IPS-NIHi7 (cell line): Measurements from ENCODE around the gene NCOA4.
A peak's percentile ranks its signal among the peaks of the same experiment; 100 is the strongest.
"Not testable (repeated sequence)": the region's sequence is repeated elsewhere in the genome, so short reads cannot be mapped to it uniquely, and the experiment has no call there.

ENCODE experiments used
- DNase-seq: peaks from one replicate; pipeline ENCODE4 v3.0.0; 2012; ENCODE audit warnings: mixed read lengths; ENCODE audit errors: extremely low spot score

The NCOA4 gene

DNA sequence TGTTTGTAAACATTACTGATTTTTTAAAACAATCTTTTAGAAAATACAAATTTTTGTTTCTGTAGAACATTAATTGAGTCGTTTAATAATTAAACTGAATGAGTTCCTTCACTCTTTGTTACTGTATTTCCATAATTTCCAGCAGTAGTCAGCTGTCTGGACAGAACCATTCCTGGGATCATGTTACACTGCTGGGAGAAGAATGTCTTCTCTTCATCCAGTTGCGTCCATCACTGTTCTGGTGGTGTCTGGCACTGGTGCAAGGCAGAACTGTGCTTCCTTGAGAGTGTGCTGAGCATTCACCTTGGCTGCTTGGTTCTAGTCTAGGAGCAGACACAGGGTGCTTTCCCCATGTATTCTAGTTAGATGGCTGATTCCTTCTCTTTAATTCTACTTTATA, 46.0 kb downstream of the NCOA4 start:
- DNase-seq = not testable (repeated sequence)

DNA sequence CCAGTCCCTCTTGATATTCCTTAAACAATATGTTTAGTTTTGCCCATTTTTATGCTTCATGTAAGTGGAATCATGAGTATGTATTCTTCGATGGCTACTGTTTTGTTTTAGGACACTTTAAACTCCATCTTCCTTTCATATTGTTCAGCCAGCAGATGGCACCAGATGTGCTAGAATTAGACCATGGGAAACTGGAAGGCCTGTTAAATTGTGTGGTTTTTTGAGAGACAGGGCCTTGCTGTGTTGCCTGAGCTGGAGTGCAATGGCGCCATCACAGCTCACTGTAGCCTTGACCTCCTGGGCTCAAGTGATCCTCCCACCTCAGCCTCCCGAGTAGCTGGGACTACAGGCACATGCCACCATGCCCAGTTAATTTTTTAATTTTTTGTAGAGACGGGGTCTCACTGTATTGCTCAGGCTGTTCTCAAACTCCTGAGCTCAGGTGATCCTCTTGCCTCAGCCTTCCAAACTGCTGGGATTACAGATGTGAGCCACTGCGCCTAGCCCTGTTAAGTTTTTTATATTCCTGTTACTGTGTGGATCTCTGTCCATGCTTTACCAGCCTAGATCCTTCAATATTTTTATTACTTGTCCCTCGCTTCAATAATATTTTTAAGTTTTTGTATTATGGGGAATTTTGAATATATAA, 46.8 kb downstream of the NCOA4 start:
- not testable (repeated sequence) for DNase-seq

DNA sequence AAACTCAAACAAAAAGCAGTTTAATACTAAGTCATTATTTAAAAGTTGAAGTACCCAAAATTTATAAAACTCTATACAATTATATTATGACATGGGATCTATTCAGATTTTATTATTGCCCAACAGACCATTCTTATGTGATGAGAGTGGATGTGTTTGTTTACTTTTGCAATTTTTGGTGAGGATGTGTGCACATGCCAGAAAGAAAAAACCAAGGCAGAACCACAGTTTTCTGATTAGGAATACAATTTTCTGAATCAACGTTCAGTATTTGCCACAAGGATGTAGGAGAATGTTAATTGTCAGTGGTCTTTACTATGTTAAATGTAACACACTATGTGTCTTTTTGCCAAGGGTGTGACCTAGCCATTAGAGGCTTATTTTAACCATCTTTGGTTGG, 49.1 kb downstream of the NCOA4 start:
- DNase-seq = not testable (repeated sequence)

DNA sequence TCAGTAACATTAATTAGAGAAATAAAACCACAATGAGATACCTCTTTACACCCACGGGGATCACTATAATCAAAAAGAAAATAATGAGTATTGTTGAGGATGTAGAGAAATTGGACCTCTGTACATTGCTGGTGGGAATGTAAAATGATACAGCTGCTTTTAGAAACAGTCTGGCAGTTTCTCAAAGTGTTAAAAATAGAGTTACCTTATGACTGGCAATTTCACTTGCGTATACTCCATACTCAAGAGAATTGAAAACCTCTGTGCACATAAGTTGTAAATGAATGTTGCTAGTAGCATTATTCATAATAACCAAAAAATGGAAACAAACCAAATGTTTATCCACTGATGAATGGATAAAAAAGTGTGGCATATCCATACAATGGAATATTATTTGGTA, 51.9 kb downstream of the NCOA4 start:
- not testable (repeated sequence) for DNase-seq

DNA sequence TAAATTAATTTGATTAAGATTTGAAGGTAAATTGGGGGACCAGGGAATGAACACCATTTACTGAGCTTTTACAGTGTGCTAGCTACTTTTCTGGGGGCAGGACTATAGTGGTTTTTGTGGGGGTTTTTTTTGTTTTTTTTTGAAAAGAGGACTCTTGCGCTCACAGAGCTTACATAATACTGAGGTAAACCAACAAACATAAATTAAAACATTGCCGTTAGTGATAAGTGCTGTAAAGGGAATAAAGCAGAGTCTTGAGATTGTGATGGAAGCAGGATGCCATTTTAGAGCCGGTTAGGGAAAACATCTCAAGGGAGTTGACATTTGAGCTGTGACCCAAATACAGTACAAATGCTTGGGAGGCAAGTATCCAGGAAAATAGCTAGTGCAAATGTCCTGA, 56.4 kb downstream of the NCOA4 start:
- DNase-seq = not testable (repeated sequence)

DNA sequence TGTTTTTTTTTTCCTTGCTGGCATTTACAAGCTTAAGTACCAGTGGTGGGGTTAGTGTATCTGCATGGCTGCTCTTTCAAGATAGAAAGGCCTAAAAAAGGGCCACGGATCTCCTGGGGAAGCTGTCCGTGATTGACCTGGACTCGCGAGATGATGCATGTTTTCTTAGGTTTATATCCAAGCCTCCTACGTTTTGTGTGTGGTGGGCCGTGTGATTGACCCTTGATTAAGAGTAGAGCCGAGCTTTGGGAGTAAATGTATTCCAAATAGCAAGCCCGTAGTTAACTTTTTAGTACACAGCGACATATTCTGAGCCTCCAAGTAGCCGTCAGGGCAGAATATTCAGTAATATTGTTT, 57.6 kb downstream of the NCOA4 start:
- not testable (repeated sequence) for DNase-seq

DNA sequence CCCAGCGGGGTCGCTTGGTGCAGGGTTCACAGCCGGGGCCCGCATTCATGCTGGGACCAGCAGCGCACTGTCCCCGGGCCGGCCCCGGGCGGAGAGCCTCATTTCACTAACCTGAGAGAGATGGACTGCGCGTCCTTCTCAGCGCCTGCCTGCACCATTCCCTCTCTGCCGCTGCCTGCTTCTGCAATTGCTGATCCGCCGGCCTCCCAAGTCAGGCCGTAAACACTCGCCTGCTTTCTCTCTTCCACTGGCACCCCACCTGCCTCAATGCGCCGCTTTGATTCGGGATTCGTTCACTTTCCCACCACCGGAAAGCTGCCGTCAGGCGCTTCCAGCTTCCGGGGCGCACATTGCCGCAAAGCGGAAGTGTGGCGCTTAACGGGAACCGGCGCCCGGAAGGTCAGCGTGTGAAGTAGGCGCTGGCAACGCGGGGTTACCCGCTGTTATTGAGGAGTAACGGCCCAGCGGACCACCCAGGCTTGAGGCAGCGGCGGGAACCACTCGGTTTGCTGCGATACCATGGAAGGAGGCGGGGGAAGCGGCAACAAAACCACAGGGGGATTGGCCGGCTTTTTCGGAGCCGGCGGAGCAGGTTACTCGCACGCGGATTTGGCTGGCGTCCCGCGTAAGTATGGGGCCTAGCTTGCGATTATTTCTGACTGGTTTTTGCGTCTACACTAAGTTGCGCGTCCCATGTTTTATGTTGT, 58.2 kb downstream of the NCOA4 start, which contains the start of gene TIMM23:
Gene TIMM23 (plus strand): TSS at position 384 of the 707 bp plus-strand sequence. CDS start 136 bp downstream, at position 520.
- DNase-seq = peak; percentile 52

DNA sequence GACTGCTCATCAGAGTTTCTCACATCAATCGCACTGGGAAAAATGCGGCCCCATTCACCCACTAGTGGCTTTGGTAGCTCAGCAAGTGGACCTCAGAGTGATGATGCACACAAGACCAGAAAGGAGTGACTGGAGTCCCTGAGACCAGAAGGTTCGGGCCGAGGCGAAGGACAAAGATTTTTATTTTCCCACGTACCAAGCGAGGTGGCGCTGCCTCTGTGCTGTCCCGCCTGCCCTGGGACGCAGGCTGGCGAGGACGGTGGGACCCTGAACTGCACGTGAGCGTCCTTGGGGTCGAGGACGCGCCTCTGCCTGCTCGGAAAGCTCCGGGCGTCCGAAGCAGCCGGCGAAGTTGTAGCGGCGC, 58.7 kb downstream of the NCOA4 start:
- DNase-seq = peak; percentile 4

DNA sequence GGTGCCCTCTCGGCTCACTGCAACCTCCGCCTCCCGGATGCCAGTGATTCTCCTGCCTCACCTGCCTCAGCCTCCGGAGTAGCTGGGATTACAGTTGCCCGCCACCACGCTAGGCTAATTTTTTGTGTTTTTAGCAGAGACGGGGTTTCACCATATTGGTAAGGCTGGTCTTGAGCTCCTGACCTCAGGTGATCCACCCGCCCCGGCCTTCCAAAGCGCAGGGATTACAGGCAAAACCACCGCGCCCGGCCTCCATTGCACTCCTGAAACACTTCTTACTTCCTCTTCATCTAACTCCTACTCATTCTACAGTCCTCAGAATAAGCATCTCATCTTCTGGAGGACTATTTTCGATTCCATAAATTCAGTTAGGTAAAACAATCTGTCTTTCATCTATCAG, 59.4 kb downstream of the NCOA4 start:
- DNase-seq = not testable (repeated sequence)

DNA sequence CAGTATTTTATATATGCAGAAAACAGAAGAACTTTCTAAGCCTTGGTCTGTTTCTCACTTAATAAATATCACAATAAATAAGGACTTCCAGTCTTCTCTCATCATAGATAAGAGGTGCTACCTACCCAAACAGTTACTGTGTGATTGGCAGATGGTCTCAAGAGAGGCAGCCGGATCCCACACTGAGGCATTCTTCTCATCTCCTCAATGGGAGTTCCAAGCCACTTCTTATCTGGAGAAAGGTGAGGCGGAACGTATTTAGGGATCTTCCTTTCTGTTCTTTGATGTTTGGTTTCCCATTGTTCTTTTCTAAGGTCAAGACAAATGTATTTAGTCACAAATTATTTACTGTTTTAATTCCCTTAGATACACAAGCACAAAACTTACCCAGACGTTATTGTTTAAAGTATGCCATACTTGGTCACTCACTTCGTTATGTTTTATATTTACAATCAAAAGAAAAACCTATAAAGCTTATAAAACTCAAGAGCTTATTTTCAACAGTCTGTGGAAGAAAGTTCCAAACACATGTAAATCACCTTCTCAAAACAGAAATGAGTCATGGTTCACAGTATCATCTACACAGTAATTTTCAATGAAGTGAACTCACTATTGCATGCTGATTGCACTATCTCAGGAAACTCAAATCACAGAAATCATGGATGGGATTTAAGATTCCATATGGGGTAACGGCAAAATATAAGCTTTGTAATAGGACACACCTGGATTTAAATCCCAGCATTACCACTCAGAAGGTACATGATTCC, 67.6 kb downstream of the NCOA4 start:
- not testable (repeated sequence) for DNase-seq

DNA sequence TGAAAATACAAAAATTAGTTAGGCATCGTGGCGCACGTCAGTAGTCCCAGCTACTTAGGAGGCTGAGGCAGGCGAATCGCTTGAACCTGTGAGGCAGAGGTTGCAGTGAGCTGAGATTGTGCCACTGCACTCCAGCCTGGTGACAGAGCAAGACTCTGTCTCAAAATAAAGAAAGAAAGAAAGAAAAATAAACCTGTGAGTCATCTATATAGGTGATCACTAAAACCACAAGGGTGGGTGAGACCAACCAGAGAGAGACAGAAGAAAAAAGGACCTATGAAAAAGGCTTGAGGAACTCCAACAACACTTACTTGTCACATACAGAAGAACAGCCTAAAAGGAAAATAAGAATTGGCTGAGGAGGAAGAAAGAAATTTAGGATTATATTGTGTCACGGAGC, 72.5 kb downstream of the NCOA4 start:
- DNase-seq = not testable (repeated sequence)

DNA sequence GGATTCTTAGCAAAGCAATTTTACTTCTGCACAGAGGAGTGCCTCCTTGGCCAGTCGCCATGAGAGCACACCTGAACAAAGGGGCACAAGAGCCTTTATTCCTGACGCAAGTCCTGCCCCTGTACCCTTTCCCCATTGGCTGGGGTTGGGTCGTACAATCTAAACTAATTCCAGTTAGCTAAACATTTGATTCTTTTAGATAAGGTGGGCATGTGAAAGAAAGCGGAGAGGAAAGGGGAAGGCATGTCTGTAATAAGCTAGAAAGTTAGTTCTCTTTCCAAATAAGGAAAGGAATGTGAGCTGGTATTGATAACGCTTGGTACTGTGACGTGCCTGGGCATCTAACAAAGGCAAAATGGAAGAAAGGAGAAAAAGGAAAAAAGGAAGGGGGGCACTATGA, 73.8 kb downstream of the NCOA4 start:
- not testable (repeated sequence) for DNase-seq
